PC-9 (cell line): ENCODE data around the gene PHRF1. TPM values are rescaled to one million over a fixed set of nuclear protein-coding genes. Genes with fewer than 3 reads are reported as not detected.

Experiments used
- BruUV-seq: library from RNA; stranded (reverse); fragments of 400-500 nt; replicated peaks from 2 replicates; lab custom pipeline; 2021; lab: Mats Ljungman, UMichigan
- CTCF ChIA-PET: fragments of 300-600 bp; sonication (Branson Sonifier 250); formaldehyde crosslinking; loops from one replicate; lab custom pipeline; 2022; ENCODE audit warnings: antibody characterized with exemption; lab: Charles Lee
- POLR2A ChIA-PET: fragments of 300-600 bp; sonication (Branson Sonifier 250); formaldehyde crosslinking; loops from one replicate; lab custom pipeline; 2022; ENCODE audit warnings: antibody characterized with exemption; ENCODE audit not compliant: unreplicated experiment; lab: Charles Lee
- DNase-seq, 2 experiments: peaks; one replicate each; pipeline versions ENCODE4 v3.0.0 to v3.0.0-alpha.2; 2015 to 2022; ENCODE audit warnings: mixed read lengths in 1 of 2
- H2AFZ ChIP-seq: fragments of 200-600 bp; sonication (generic); 2 replicates; pipeline ENCODE4 v1.8.1; 2017; ENCODE audit warnings: antibody characterized with exemption
- H3F3A ChIP-seq: fragments of 200-600 bp; sonication (generic); 2 replicates; pipeline ENCODE4 v1.8.1; 2017; ENCODE audit warnings: antibody characterized with exemption, mild to moderate bottlenecking, low read depth; ENCODE audit not compliant: insufficient read depth
- H3K27ac ChIP-seq: fragments of 200-600 bp; sonication (generic); 2 replicates; pipeline ENCODE4 v1.6.1; 2016; ENCODE audit warnings: mixed run types
- H3K27me3 ChIP-seq: fragments of 200-600 bp; sonication (generic); 2 replicates; pipeline ENCODE4 v1.6.1; 2016; ENCODE audit warnings: low read depth, mixed run types; ENCODE audit not compliant: insufficient read depth
- H3K36me3 ChIP-seq: fragments of 200-600 bp; sonication (generic); 2 replicates; pipeline ENCODE4 v1.6.1; 2016; ENCODE audit warnings: low read depth, mixed run types
- H3K4me1 ChIP-seq: fragments of 200-600 bp; sonication (generic); replicated peaks from 2 replicates; pipeline ENCODE4 v1.6.1; 2016; ENCODE audit warnings: mixed run types; ENCODE audit not compliant: insufficient read depth
- H3K4me2 ChIP-seq: fragments of 200-600 bp; sonication (generic); 2 replicates; pipeline ENCODE4 v1.6.1; 2017; ENCODE audit warnings: mixed run types
- H3K4me3 ChIP-seq: fragments of 200-600 bp; sonication (generic); 2 replicates; pipeline ENCODE4 v1.6.1; 2016; ENCODE audit warnings: mixed run types
- H3K79me2 ChIP-seq: fragments of 200-600 bp; sonication (generic); 2 replicates; pipeline ENCODE4 v1.6.1; 2017; ENCODE audit warnings: low read depth, mixed run types
- H3K9me2 ChIP-seq: fragments of 200-600 bp; sonication (generic); 2 replicates; pipeline ENCODE4 v1.8.1; 2017; ENCODE audit warnings: mild to moderate bottlenecking; ENCODE audit not compliant: insufficient read depth
- H3K9me3 ChIP-seq: fragments of 200-600 bp; sonication (generic); 2 replicates; pipeline ENCODE4 v1.8.1; 2016; ENCODE audit warnings: low read depth; ENCODE audit not compliant: insufficient read depth
- H4K20me1 ChIP-seq: fragments of 200-600 bp; sonication (generic); 2 replicates; pipeline ENCODE4 v1.8.1; 2017; ENCODE audit not compliant: insufficient read depth
- CTCF ChIP-seq: fragments of 200-600 bp; sonication (generic); conservative IDR thresholded peaks from 2 replicates; pipeline ENCODE4 v1.6.1; 2017; ENCODE audit warnings: mixed run types, antibody characterized with exemption, mild to moderate bottlenecking, moderate library complexity
- EZH2 ChIP-seq: fragments of 200-600 bp; sonication (generic); IDR thresholded peaks from 2 replicates; pipeline ENCODE4 v1.8.0; 2017; ENCODE audit warnings: antibody characterized with exemption, low read depth
- intact Hi-C: fragments of 100-400 bp; cut with micrococcal nuclease; formaldehyde crosslinking; loops from one replicate; pipeline ENCODE4 v1.10.0; 2022; ENCODE audit not compliant: unreplicated experiment
- total RNA-seq: library from RNA; stranded (reverse); gene quantifications from 2 replicates; pipeline ENCODE4 v1.2.3, GENCODE V29; 2021

Gene PHRF1
- total RNA-seq, 1 experiment from 2014 or later, result 21.7 TPM

- no peaks in the 10 kb centered on the region for H3K36me3 ChIP-seq
- peaks cover 8% of the 10 kb centered on the region for H3F3A ChIP-seq
- no peaks in the 10 kb centered on the region for H3K9me2 ChIP-seq
- no peaks in the 10 kb centered on the region for H3K27me3 ChIP-seq
- H4K20me1 ChIP-seq, result no peaks in the 10 kb centered on the region
- no peaks in the 10 kb centered on the region for H3K4me1 ChIP-seq
- 0 out of 2 replicates have a peak, but pooled peaks cover 3% of the 10 kb centered on the region for H3K79me2 ChIP-seq
- no TSS peak for BruUV-seq
- no peak overlapping the region for H2AFZ ChIP-seq
- POLR2A ChIA-PET, result interaction anchor here (0.6 kb wide), 1 partner anchor 145 kb away, joined by 5 read pairs; no protein-coding TSS in a partner anchor
- CTCF ChIA-PET, result no interaction called here
- no peak for TF ChIP-seq CTCF
- no peak for TF ChIP-seq EZH2
- H3K9me3 ChIP-seq, result no peaks in the 10 kb centered on the region
- no peak for DNase-seq
- no peak overlapping the region for H3K4me2 ChIP-seq
- H3K27ac ChIP-seq, result no peak overlapping the region
- no peak overlapping the region for H3K4me3 ChIP-seq
- intact Hi-C loops, result no loop called here
Observed at GRCh38 chr11:535210-535518, 41.1 kb upstream of the PHRF1 start.

GRCh38 chr11:535519-536454 is 40.5 kb upstream of the PHRF1 start, which contains the start of gene HRAS:
TSS of gene HRAS (minus strand) at chr11:535576.
- H3K27me3 ChIP-seq, result no peaks in the 10 kb centered on the region
- H3K9me2 ChIP-seq, result no peaks in the 10 kb centered on the region
- H3F3A ChIP-seq, result peaks cover 8% of the 10 kb centered on the region
- DNase-seq, result peak; percentile 74 to 95
- CTCF ChIA-PET, result no interaction called here
- no peaks in the 10 kb centered on the region for H3K36me3 ChIP-seq
- peak within 1 kb of the TSS; percentile 89 for H3K4me3 ChIP-seq
- TF ChIP-seq EZH2 (no peak), CTCF (no peak)
- POLR2A ChIA-PET, result interaction anchor here (0.6 to 0.7 kb wide), 2 partner anchors 30 kb away, joined by 4 read pairs; no protein-coding TSS in a partner anchor
- H3K27ac ChIP-seq, result peak within 1 kb of the TSS; percentile 76
- no peaks in the 10 kb centered on the region for H3K4me1 ChIP-seq
- H3K79me2 ChIP-seq, result 0 out of 2 replicates have a peak, but pooled peaks cover 3% of the 10 kb centered on the region
- H3K9me3 ChIP-seq, result no peaks in the 10 kb centered on the region
- H3K4me2 ChIP-seq, result peak within 1 kb of the TSS; percentile 85
- H2AFZ ChIP-seq, result peak within 1 kb of the TSS; percentile 92
- BruUV-seq, result TSS peak; percentile 53
- H4K20me1 ChIP-seq, result no peaks in the 10 kb centered on the region
- intact Hi-C loops, result loop anchor here (2.0 kb wide), 1 partner anchor 29 kb away; the partner anchor contains the start of gene RNH1

- H3K27ac ChIP-seq, result peak within 1 kb of the TSS; percentile 76
- intact Hi-C loops, result loop anchor here (2.0 kb wide), 1 partner anchor 30 kb away; the partner anchor contains the start of gene RNH1
Observed at GRCh38 chr11:536841-537621, 39.2 kb upstream of the PHRF1 start, which contains the start of gene LRRC56. TSS of gene LRRC56 (plus strand) at chr11:537527. CDS start at chr11:540685, 3,158 bp downstream.

More at GRCh38 chr11:536841-537621, 39.2 kb upstream of the PHRF1 start, which contains the start of gene LRRC56:
- Histone ChIP-seq H3K9me3 (no peaks in the 10 kb centered on the region), H3K36me3 (no peaks in the 10 kb centered on the region), H3K4me1 (no peaks in the 10 kb centered on the region), H3K79me2 (0 out of 2 replicates have a peak, but pooled peaks cover 3% of the 10 kb centered on the region), H3F3A (peaks cover 8% of the 10 kb centered on the region), H3K4me3 (peak within 1 kb of the TSS; percentile 64), H2AFZ (peak within 1 kb of the TSS; percentile 92), H3K9me2 (no peaks in the 10 kb centered on the region), H3K27me3 (no peaks in the 10 kb centered on the region), H3K4me2 (peak within 1 kb of the TSS; percentile 85), H4K20me1 (no peaks in the 10 kb centered on the region)
- TSS peak; percentile 45 for BruUV-seq
- ChIA-PET CTCF (no interaction called here), POLR2A (no interaction called here)
- TF ChIP-seq CTCF, result no peak
- TF ChIP-seq EZH2, result no peak
- DNase-seq, result peak; percentile 72 to 85
